HUES48 (cell line): ENCODE data around the gene CBX4.

Experiments used
- H3K27ac ChIP-seq: one replicate; pipeline ENCODE4 v1.7.0; 2013; ENCODE audit warnings: low read depth, low read length, inconsistent platforms
- H3K27me3 ChIP-seq: 2 replicates; pipeline ENCODE4 v1.6.1; 2013; ENCODE audit warnings: mild to moderate bottlenecking, low read length; ENCODE audit not compliant: control insufficient read depth, insufficient read depth
- H3K36me3 ChIP-seq: 2 replicates; pipeline ENCODE4 v1.6.1; 2013; ENCODE audit warnings: low read length; ENCODE audit not compliant: control insufficient read depth, insufficient read depth
- H3K4me1 ChIP-seq: 2 replicates; pipeline ENCODE4 v1.6.1; 2013; ENCODE audit warnings: mild to moderate bottlenecking, low read length; ENCODE audit not compliant: control insufficient read depth, insufficient read depth
- H3K4me3 ChIP-seq: 2 replicates; pipeline ENCODE4 v1.5.1; 2013; ENCODE audit warnings: mild to moderate bottlenecking, low read depth, low read length
- H3K9ac ChIP-seq: 2 replicates; pipeline ENCODE4 v1.6.1; 2013; ENCODE audit warnings: mild to moderate bottlenecking, low read depth, low read length, moderate library complexity
- H3K9me3 ChIP-seq: 2 replicates; pipeline ENCODE4 v1.6.1; 2013; ENCODE audit warnings: low read length; ENCODE audit not compliant: control insufficient read depth, insufficient read depth

Gene CBX4

DNA sequence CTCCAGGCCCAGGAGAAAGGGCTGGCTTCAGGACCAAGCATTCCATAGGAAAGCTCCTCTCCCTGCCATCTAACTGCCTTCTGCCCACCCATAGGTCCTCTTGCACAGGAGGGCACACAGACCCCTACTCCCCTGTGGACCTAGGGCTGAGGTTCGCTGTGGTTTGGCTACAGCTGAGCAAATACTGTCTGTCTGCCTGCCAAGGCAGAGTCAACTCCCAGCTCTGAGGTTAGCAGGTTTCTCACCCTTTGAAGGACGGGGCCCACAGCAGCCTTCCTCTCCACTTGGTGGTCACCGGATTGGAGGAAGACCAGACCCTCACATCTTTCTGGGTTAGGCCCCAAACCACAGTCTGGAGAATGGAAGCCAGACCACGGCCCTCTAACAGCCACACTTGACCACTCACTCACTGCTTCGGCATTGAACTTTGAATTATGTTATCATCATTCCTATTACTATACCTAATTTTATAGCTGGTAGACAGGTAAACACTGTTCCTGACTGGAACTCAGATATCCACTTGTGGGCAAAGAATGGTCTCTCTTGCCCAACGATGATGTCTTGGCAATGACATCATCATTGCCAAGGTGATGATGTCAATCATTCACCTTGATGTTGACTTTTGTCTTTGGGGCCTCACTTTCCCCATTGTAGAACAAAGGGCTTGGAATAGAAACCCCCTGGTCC, 14.2 kb downstream of the CBX4 start:
- Histone ChIP-seq H3K27ac (no peak overlapping the region), H3K27me3 (peaks cover 91% of the 10 kb centered on the region), H3K4me1 (no peaks in the 10 kb centered on the region), H3K36me3 (no peaks in the 10 kb centered on the region), H3K9me3 (no peaks in the 10 kb centered on the region), H3K9ac (no peak overlapping the region), H3K4me3 (no peak overlapping the region)

DNA sequence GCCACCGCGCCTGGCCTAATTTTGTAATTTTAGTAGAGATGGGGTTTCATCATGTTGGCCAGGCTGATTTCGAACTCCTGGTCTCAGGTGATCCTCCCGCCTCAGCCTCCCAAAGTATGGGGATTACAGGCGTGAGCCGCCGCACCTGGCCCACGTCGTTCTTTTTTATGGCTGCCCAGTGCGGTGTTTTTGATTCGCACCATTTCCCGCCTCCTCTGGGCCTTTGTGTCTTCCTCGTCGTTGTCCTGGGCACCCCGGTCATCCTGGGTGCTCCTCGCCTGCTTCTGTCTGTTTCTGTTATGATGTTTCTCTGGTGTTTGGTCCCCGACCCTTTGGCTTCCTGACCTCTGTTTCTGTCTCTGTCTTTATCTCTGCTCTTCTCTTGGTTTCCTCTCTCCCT, 15.0 kb downstream of the CBX4 start:
- Histone ChIP-seq H3K27me3 (peaks cover 91% of the 10 kb centered on the region), H3K36me3 (no peaks in the 10 kb centered on the region), H3K4me3 (no peak overlapping the region), H3K9ac (no peak overlapping the region), H3K9me3 (no peaks in the 10 kb centered on the region), H3K4me1 (no peaks in the 10 kb centered on the region), H3K27ac (no peak overlapping the region)

DNA sequence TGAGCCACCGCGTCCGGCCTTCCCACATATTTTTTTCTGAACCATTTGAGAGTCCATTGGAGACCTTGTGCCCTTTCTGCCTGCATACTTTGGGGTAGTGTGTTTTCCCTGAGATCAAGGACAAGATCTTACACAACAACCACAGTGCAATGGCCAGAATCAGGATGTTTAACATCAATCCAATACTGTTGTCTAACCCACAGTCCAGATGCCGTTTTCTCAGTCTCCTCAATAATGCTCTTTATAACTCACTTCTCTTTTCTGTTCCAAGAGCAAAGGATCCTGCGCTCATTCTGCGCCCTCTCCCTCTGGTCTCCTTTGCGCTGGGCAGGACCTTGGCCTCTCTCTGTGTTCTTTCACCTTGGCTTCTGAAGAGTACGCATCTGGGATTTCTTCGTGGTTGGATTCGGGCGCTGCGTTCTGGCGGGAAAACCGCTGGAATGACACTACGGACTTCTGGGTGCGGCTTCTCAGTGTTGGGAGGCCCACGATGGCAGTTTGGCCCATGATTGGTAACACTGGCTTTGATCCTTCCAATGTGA, 16.6 kb downstream of the CBX4 start:
- no peak overlapping the region for H3K9ac ChIP-seq
- no peaks in the 10 kb centered on the region for H3K4me1 ChIP-seq
- H3K36me3 ChIP-seq, result no peaks in the 10 kb centered on the region
- H3K27ac ChIP-seq, result no peak overlapping the region
- peaks cover 93% of the 10 kb centered on the region for H3K27me3 ChIP-seq
- H3K9me3 ChIP-seq, result no peaks in the 10 kb centered on the region
- no peak overlapping the region for H3K4me3 ChIP-seq

DNA sequence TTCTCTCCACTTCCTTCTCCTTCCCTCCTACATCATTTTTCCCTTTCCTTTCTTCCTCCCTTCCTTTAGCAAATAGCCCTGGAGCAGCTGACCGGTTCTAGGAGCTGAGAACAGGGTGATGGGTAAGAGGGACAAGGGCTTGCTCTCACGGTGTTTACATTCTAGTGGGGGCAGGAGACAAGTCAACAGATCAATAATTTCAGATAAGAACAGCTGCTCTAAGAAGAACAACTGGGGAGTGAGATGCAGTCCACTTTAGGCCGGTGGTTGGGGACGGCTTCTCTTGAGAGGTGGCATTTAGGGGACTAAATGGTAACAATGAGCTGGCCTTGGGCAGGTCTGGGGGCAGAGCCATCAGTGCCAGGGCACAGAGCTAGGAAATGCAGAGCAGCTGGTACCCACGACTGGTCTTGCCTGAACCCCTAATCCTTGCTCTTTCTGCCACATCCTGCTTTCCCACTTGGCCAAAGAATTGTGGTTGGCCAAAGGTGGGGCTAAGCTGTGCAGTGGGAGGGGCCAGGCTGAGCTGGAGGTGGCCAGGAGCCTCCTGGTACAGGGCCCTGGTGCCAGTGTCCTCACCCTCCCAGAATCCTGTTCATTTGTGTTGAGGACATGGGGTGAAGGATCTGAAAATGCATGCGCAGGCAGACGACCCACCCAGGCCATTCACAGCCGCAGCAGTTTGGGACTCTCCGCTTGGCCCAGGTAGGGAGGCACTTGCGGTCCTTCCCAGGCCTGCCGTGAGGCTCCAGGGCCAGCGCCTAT, 17.7 kb downstream of the CBX4 start:
- no peak overlapping the region for H3K4me3 ChIP-seq
- H3K9ac ChIP-seq, result no peak overlapping the region
- no peak overlapping the region for H3K27ac ChIP-seq
- no peaks in the 10 kb centered on the region for H3K9me3 ChIP-seq
- H3K27me3 ChIP-seq, result peaks cover 93% of the 10 kb centered on the region
- no peaks in the 10 kb centered on the region for H3K4me1 ChIP-seq
- H3K36me3 ChIP-seq, result no peaks in the 10 kb centered on the region

DNA sequence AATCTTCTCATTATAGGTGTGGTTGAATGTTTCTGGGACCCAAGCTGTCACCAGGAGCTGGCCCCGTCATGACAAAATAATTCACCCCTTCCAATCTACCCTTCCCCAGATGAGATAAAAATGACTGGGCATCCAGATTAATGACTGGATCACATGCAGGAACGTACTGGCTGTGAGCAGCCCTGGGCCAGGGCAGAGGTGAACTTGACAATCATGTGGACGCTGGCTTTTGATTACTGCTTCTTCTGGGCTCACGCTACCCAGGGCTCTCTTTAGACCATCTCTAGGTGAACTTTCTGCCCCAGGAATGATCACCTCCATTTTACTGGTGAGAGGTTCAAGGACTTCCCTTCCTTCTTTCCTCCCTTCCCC, 18.3 kb downstream of the CBX4 start:
- H3K27me3 ChIP-seq, result peaks cover 93% of the 10 kb centered on the region

DNA sequence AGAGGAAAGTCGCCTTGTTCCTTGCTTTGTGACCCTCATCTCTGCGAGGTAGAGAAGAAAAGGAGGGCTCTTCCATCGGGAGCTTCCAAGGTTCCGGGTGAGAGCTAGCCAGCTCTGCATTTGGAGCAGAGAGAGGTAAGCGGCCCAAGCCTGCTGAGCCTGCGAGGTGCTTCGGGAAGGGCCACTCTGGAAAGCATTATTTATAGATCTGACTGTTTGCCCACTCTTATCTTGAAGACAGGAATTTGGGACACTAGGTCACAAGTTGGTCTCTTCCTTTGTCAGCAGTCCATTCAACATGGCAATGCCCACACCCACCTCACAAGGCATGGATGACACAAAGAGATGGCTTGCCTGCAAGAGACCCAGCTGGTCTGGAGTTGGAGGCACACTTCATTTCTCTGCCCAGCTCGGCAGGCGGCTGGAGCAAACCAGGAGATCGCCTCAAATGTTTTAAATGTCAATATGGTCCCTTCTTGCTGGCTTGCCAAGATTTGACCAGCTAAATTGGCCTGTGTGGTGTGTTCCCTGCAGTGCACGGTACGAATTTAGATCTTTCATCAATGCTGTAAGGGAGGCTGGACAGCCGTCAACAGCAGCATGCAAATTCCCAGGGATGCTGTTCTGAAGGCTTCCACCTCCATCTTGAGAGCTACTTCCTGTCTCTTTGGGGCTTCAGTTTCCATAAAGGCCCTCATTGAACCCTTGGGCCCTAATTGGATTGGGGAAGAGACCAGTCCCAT, 19.5 kb downstream of the CBX4 start:
- Histone ChIP-seq H3K4me3 (no peak overlapping the region), H3K9ac (no peak overlapping the region), H3K9me3 (no peaks in the 10 kb centered on the region), H3K27ac (no peak overlapping the region), H3K36me3 (no peaks in the 10 kb centered on the region), H3K27me3 (peaks cover 93% of the 10 kb centered on the region), H3K4me1 (no peaks in the 10 kb centered on the region; the same call in 1 of the 2 replicates)

More for the DNA sequence above, 18.3 kb downstream of the CBX4 start:
- no peaks in the 10 kb centered on the region for H3K9me3 ChIP-seq
- no peak overlapping the region for H3K4me3 ChIP-seq
- H3K36me3 ChIP-seq, result no peaks in the 10 kb centered on the region
- H3K4me1 ChIP-seq, result no peaks in the 10 kb centered on the region; the same call in 1 of the 2 replicates
- no peak overlapping the region for H3K27ac ChIP-seq
- no peak overlapping the region for H3K9ac ChIP-seq

DNA sequence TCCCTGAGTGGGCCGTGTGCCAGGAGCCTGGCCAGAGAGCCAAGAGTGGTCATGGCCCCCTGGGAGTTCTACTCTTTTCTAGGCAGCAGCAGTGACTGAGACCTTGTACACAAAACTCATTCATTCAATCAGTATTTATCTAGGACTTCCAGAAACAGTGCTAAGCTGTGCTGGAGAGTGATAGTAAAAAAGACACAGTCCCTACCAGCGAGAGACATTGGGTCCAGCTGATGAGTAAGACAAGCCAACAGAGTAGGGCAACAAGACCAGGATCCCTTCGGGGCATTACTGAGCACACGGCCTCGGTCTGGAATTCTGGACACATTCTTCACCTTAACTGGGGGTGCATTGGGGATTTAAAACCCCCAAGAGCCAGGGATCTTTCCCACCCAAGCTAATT, 20.2 kb downstream of the CBX4 start:
- no peaks in the 10 kb centered on the region for H3K9me3 ChIP-seq
- no peaks in the 10 kb centered on the region for H3K36me3 ChIP-seq
- peaks cover 94% of the 10 kb centered on the region for H3K27me3 ChIP-seq
- H3K27ac ChIP-seq, result no peak overlapping the region
- H3K4me3 ChIP-seq, result no peak overlapping the region
- H3K4me1 ChIP-seq, result peaks cover 5% of the 10 kb centered on the region
- no peak overlapping the region for H3K9ac ChIP-seq

DNA sequence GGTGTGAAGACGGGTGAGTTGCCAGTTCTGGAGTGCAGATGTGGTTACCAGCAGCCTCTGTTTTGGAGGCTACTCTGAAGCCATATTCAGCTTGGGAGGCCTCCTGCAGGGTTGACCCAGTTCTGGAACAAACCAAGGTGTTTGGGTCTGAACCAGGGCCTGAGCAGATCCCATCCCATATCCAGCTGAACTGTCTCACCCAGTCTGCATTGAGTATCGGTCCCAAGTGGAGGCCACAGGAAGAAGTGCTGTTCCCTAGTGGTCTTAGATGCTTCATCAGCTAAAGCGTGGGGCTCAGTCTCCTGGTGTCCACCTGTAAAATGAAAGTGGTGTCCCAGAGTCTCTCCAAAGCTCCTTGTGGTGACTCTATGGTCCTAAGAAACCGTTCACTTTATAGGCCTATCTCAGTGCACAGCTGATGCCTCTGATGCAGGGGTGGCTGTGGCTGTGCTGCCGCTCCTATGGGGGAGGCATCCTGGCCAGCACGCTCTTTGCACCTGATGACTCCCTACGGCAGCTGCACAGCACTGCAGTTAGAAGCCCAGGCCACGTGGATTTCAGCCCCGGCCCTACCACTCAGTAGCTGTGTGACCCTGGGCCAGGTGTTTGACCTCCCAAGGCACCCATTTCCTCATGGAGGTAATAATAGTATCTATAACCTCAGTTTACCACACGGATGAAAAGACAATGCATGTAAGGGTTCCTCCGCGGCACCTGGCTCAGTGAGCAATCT, 21.0 kb downstream of the CBX4 start:
- H3K4me3 ChIP-seq, result no peak overlapping the region
- no peaks in the 10 kb centered on the region for H3K9me3 ChIP-seq
- H3K9ac ChIP-seq, result no peak overlapping the region
- no peaks in the 10 kb centered on the region for H3K36me3 ChIP-seq
- peaks cover 96% of the 10 kb centered on the region for H3K27me3 ChIP-seq
- no peak overlapping the region for H3K27ac ChIP-seq
- H3K4me1 ChIP-seq, result peaks cover 5% of the 10 kb centered on the region

DNA sequence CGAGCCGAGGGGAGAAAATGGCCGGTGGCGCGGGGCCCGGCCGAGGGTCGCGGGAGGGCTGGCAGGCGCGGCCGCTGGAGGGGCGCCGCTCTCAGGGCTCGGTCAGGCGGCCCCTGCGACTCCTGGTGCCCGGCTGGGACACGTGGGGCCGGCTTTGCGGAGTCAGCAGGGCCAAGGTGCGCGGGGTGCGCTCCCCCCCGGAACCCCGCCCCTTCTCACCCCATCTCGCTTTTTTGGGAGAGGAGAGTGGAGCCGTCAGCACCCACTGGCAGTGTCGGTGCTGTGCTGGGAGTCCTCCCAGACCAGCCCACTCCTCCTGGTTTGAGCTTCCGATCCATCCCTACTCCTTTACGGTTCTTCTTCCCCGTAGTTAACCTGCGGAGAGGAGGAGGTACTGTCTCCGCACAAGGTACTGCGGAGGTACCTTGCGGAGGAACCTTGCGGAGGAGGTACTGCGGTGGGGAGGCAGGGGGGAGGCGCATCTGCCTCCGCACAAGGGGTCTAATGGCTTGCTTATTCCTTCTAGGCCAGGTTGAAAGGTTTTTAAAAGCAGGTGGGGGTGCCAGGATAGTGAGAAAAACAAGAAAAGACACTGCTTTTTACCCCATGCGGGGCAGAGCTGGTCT, 23.3 kb downstream of the CBX4 start:
- Histone ChIP-seq H3K4me1 (peaks cover 6% of the 10 kb centered on the region), H3K9ac (no peak overlapping the region), H3K27ac (no peak overlapping the region), H3K4me3 (peak overlapping the region; percentile 5; the same call in 1 of the 2 replicates), H3K9me3 (no peaks in the 10 kb centered on the region), H3K27me3 (peaks cover 99% of the 10 kb centered on the region), H3K36me3 (no peaks in the 10 kb centered on the region)
